HCT116 (cell line): Measurements from ENCODE around the gene SHISA6. TPM values are rescaled to one million over a fixed set of nuclear protein-coding genes. Genes with fewer than 3 reads are reported as not detected.

Experiments
- ATAC-seq: fragments of 200-7000 bp; cut with Tn5 transposase; 2 replicates; pipeline ENCODE4 v1.9.1; 2020; ENCODE audit warnings: mild to moderate bottlenecking, moderate library complexity
- BruUV-seq: library from RNA; stranded (reverse); fragments of 400-500 nt; replicated peaks from 2 replicates; lab custom pipeline; 2021; lab: Mats Ljungman, UMichigan
- CTCF ChIA-PET: fragments of 300-600 bp; sonication (Branson Sonifier 250); formaldehyde crosslinking; loops from one replicate; lab custom pipeline; 2021; ENCODE audit warnings: antibody characterized with exemption; lab: Charles Lee
- POLR2A ChIA-PET: fragments of 300-600, 350-600 bp; sonication (Branson Sonifier 250); formaldehyde crosslinking; loops from one replicate; lab custom pipeline; 2021; ENCODE audit warnings: antibody characterized with exemption; lab: Charles Lee
- RAD21 ChIA-PET, 2 experiments: fragments of 300-600 bp; sonication (Branson Sonifier 250); formaldehyde crosslinking; loops; one replicate each; lab custom pipeline; 2023; ENCODE audit warnings: low total read pairs in 2 of 2; ENCODE audit not compliant: uncharacterized antibody in 2 of 2, unreplicated experiment in 2 of 2, low non-redundant PET in 1 of 2; lab: Charles Lee
- DNase-seq: peaks from one replicate; pipeline ENCODE4 v3.0.0-alpha.2; 2010; ENCODE audit warnings: low read depth, low spot score
- H2AFZ ChIP-seq: fragments of 200-600 bp; shearing (Covaris generic), sonication (generic); 2 replicates; pipeline ENCODE4 v1.6.1; 2017; ENCODE audit warnings: low read depth, mixed run types, mixed read lengths, antibody characterized with exemption, low read length; ENCODE audit not compliant: poor library complexity, severe bottlenecking
- H3K27ac ChIP-seq: 2 replicates; pipeline ENCODE4 v1.5.1; 2012; ENCODE audit warnings: low read depth, low read length
- H3K27me3 ChIP-seq: fragments of 200-600 bp; sonication (generic); 2 replicates; pipeline ENCODE4 v1.6.1; 2016; ENCODE audit warnings: mixed run types, low read length, mixed read lengths; ENCODE audit not compliant: insufficient read depth
- H3K36me3 ChIP-seq, 2 experiments: fragments of 200-500 bp in 1 of 2; fragments of 200-600 bp in 1 of 2; sonication (Bioruptor generic) in 1 of 2; sonication (generic) in 1 of 2; 2 replicates each; pipeline versions ENCODE4 v1.5.1 to v1.6.1; 2014 to 2016; ENCODE audit warnings: low read length in 2 of 2, inconsistent platforms in 1 of 2, mixed read lengths in 1 of 2, mixed run types in 1 of 2; ENCODE audit not compliant: insufficient read depth in 2 of 2, control insufficient read depth in 1 of 2
- H3K4me1 ChIP-seq, 2 experiments: fragments of 200-600 bp in 1 of 2; sonication (generic) in 1 of 2; 2 replicates each; pipeline versions ENCODE4 v1.5.1 to v1.6.1; 2012 to 2017; ENCODE audit warnings: low read length in 2 of 2, inconsistent platforms in 1 of 2, mild to moderate bottlenecking in 1 of 2, mixed read lengths in 1 of 2, mixed run types in 1 of 2, moderate library complexity in 1 of 2; ENCODE audit not compliant: insufficient read depth in 2 of 2, control insufficient read depth in 1 of 2
- H3K4me2 ChIP-seq: fragments of 200-600 bp; sonication (generic); 2 replicates; pipeline ENCODE4 v1.6.1; 2017; ENCODE audit warnings: mixed run types, low read length, mixed read lengths
- H3K4me3 ChIP-seq, 2 experiments: fragments of 200-600 bp in 1 of 2; sonication (generic) in 1 of 2; replicated peaks in 1 of 2; 2 replicates each; pipeline ENCODE4 v1.5.1; 2011 to 2016; ENCODE audit warnings: low read length in 2 of 2, control low read depth in 1 of 2, low read depth in 1 of 2, mild to moderate bottlenecking in 1 of 2, mixed read lengths in 1 of 2, mixed run types in 1 of 2
- H3K79me2 ChIP-seq: fragments of 200-600 bp; sonication (generic); 2 replicates; pipeline ENCODE4 v1.6.1; 2017; ENCODE audit warnings: mild to moderate bottlenecking, mixed run types, low read length, moderate library complexity, mixed read lengths; ENCODE audit not compliant: insufficient read depth
- H3K9ac ChIP-seq: fragments of 200-600 bp; sonication (generic); 2 replicates; pipeline ENCODE4 v1.6.1; 2016; ENCODE audit warnings: low read length, mixed read lengths
- H3K9me2 ChIP-seq: fragments of 200-600 bp; sonication (generic), shearing (Covaris generic); 2 replicates; pipeline ENCODE4 v1.6.1; 2017; ENCODE audit warnings: mixed run types, mild to moderate bottlenecking, moderate library complexity; ENCODE audit not compliant: insufficient read depth
- H3K9me3 ChIP-seq, 2 experiments: fragments of 200-500 bp in 1 of 2; fragments of 200-600 bp in 1 of 2; sonication (Bioruptor generic) in 1 of 2; sonication (generic) in 1 of 2; 2 replicates each; pipeline ENCODE4 v1.6.1; 2014 to 2017; ENCODE audit warnings: low read length in 2 of 2, mixed read lengths in 2 of 2, inconsistent platforms in 1 of 2, low read depth in 1 of 2, mild to moderate bottlenecking in 1 of 2, mixed run types in 1 of 2, moderate library complexity in 1 of 2; ENCODE audit not compliant: control insufficient read depth in 1 of 2, insufficient read depth in 1 of 2
- H4K20me1 ChIP-seq: fragments of 200-600 bp; sonication (generic), shearing (Covaris generic); 2 replicates; pipeline ENCODE4 v1.6.1; 2017; ENCODE audit warnings: mixed run types, mild to moderate bottlenecking, moderate library complexity; ENCODE audit not compliant: insufficient read depth
- ATF3 ChIP-seq: IDR thresholded peaks from 2 replicates; pipeline ENCODE4 v1.6.1; 2012
- CBX3 ChIP-seq: IDR thresholded peaks from 2 replicates; pipeline ENCODE4 v1.6.1; 2012; ENCODE audit warnings: low read depth
- CEBPB ChIP-seq: IDR thresholded peaks from 2 replicates; pipeline ENCODE4 v1.6.1; 2012; ENCODE audit warnings: low read depth
- CTCF ChIP-seq, 3 experiments: fragments of 200-600 bp in 1 of 3; sonication (generic) in 1 of 3; IDR thresholded peaks in 2 of 3; conservative IDR thresholded peaks in 1 of 3; 2 replicates each; pipeline ENCODE4 v1.5.1; 2012 to 2017; ENCODE audit warnings: low read depth in 2 of 3, low read length in 2 of 3, antibody characterized with exemption in 1 of 3, borderline replicate concordance in 1 of 3, control low read depth in 1 of 3, mild to moderate bottlenecking in 1 of 3, mixed read lengths in 1 of 3, mixed run types in 1 of 3, moderate library complexity in 1 of 3; ENCODE audit not compliant: insufficient read depth in 1 of 3
- ELF1 ChIP-seq: IDR thresholded peaks from 2 replicates; pipeline ENCODE4 v1.6.1; 2012; ENCODE audit warnings: low read depth, borderline replicate concordance
- EZH2 ChIP-seq: fragments of 200-600 bp; sonication (generic); IDR thresholded peaks from 2 replicates; pipeline ENCODE4 v1.6.1; 2017; ENCODE audit warnings: antibody characterized with exemption, mixed run types
- EZH2phosphoT487 ChIP-seq: fragments of 200-600 bp; IDR thresholded peaks from 2 replicates; pipeline ENCODE4 v1.6.1; 2018; ENCODE audit warnings: antibody characterized with exemption, borderline replicate concordance
- FOSL1 ChIP-seq: IDR thresholded peaks from 2 replicates; pipeline ENCODE4 v1.6.1; 2012; ENCODE audit warnings: low read depth
- JUND ChIP-seq: IDR thresholded peaks from 2 replicates; pipeline ENCODE4 v1.6.1; 2012
- POLR2A ChIP-seq: IDR thresholded peaks from 2 replicates; pipeline ENCODE4 v1.7.0; 2011; ENCODE audit warnings: borderline replicate concordance; ENCODE audit not compliant: insufficient read depth, insufficient read length; ENCODE audit errors: extremely low read depth
- POLR2AphosphoS5 ChIP-seq: IDR thresholded peaks from 2 replicates; pipeline ENCODE4 v1.6.1; 2011; ENCODE audit warnings: mild to moderate bottlenecking, low read depth, low read length, moderate library complexity
- RAD21 ChIP-seq: IDR thresholded peaks from 2 replicates; pipeline ENCODE4 v1.6.1; 2012; ENCODE audit warnings: low read depth, mild to moderate bottlenecking
- SIN3A ChIP-seq: IDR thresholded peaks from 2 replicates; pipeline ENCODE4 v1.6.1; 2012; ENCODE audit warnings: low read depth
- SP1 ChIP-seq: IDR thresholded peaks from 2 replicates; pipeline ENCODE4 v1.6.1; 2012; ENCODE audit warnings: low read depth
- SRF ChIP-seq: IDR thresholded peaks from 2 replicates; pipeline ENCODE4 v1.6.1; 2012; ENCODE audit warnings: low read depth
- YY1 ChIP-seq: IDR thresholded peaks from 2 replicates; pipeline ENCODE4 v1.6.1; 2011; ENCODE audit warnings: low read length, low read depth, moderate library complexity, mild to moderate bottlenecking; ENCODE audit not compliant: insufficient replicate concordance; ENCODE audit errors: extremely low read depth
- ZBTB33 ChIP-seq: IDR thresholded peaks from 2 replicates; pipeline ENCODE4 v1.6.1; 2011; ENCODE audit warnings: mild to moderate bottlenecking, low read length, moderate library complexity; ENCODE audit not compliant: insufficient replicate concordance; ENCODE audit errors: extremely low read depth
- ZFX ChIP-seq: fragments of 450-650 bp; IDR thresholded peaks from 2 replicates; pipeline ENCODE4 v1.6.1; 2017
- intact Hi-C: fragments of 100-400 bp; cut with micrococcal nuclease; formaldehyde crosslinking; loops from 2 replicates; pipeline ENCODE4 v1.10.0; 2022
- total RNA-seq: library from RNA; stranded (reverse); gene quantifications from one replicate; pipeline ENCODE4 v1.2.1, GENCODE V29; 2021; ENCODE audit not compliant: unreplicated experiment

SHISA6 gene
- total RNA-seq, 1 experiment from 2014 or later = not detected

- Histone ChIP-seq H4K20me1 (no peaks in the 10 kb centered on the region), H3K27me3 (no peaks in the 10 kb centered on the region), H3K36me3 (no peaks in the 10 kb centered on the region), H3K4me2 (no peak overlapping the region), H3K4me3 (no peak overlapping the region), H3K9me2 (no peaks in the 10 kb centered on the region), H3K4me1 (no peaks in the 10 kb centered on the region), H3K9me3 (peaks cover 0 to 42% of the 10 kb centered on the region in 2 experiments; a peak in 2 of 4 replicates), H3K79me2 (no peaks in the 10 kb centered on the region), H3K9ac (no peak overlapping the region), H2AFZ (no peak overlapping the region), H3K27ac (no peak overlapping the region)
- DNase-seq = no peak
- no peak for ATAC-seq
- TF ChIP-seq CBX3 (no peak), SIN3A (no peak), SRF (no peak), POLR2AphosphoS5 (no peak), CTCF (IDR thresholded peaks at IDR 0.05 in 2 of 3, conservative IDR thresholded peaks at IDR 0.05 in 1 of 3; ENCODE audit: borderline replicate concordance in 1 of 3, insufficient read depth in 1 of 3, low read depth in 2 of 3, low read length in 2 of 3) (no peak), EZH2 (no peak)
- intact Hi-C loops = no loop called here
- BruUV-seq = no TSS peak
- ChIA-PET CTCF (no interaction called here), RAD21 (no interaction called here), POLR2A (no interaction called here)
Measured at GRCh38 chr17:11273596-11273995, 32.6 kb downstream of the SHISA6 start.

- no peak overlapping the region for H3K27ac ChIP-seq
- H3K4me3 ChIP-seq = no peak overlapping the region
- no peaks in the 10 kb centered on the region for H3K4me1 ChIP-seq
- H3K36me3 ChIP-seq = no peaks in the 10 kb centered on the region
- ChIA-PET RAD21 (no interaction called here), POLR2A (no interaction called here), CTCF (no interaction called here)
- ATAC-seq (no peak), DNase-seq (no peak)
- no peak overlapping the region for H3K4me2 ChIP-seq
- no peak overlapping the region for H2AFZ ChIP-seq
- H4K20me1 ChIP-seq = no peaks in the 10 kb centered on the region
- no peaks in the 10 kb centered on the region for H3K9me2 ChIP-seq
- BruUV-seq = no TSS peak
- H3K9ac ChIP-seq = no peak overlapping the region
- intact Hi-C loops = no loop called here
- no peaks in the 10 kb centered on the region for H3K27me3 ChIP-seq
- no peaks in the 10 kb centered on the region for H3K79me2 ChIP-seq
- peaks cover 0 to 42% of the 10 kb centered on the region in 2 experiments; a peak in 2 of 4 replicates for H3K9me3 ChIP-seq
- TF ChIP-seq POLR2A (no peak), ZBTB33 (no peak), RAD21 (no peak), CEBPB (no peak), JUND (no peak), ZFX (no peak), POLR2AphosphoS5 (no peak), EZH2phosphoT487 (no peak), YY1 (no peak), ELF1 (no peak), EZH2 (no peak), SIN3A (no peak), SP1 (no peak), CBX3 (no peak), SRF (no peak), FOSL1 (no peak), ATF3 (no peak)
Measured at GRCh38 chr17:11274106-11274505, 33.1 kb downstream of the SHISA6 start.
